Endothelial cell of umbilical vein (primary cell): Measurements from ENCODE around the gene CFP. TPM values are rescaled to one million over a fixed set of nuclear protein-coding genes. Genes with fewer than 3 reads are reported as not detected.

Experiments used
- BruUV-seq: library from RNA; stranded (reverse); fragments of 400-500 nt; replicated peaks from 2 replicates; lab custom pipeline; 2021; lab: Mats Ljungman, UMichigan
- CTCF ChIA-PET: fragments of 300-600, 350-600 bp; sonication (Branson Sonifier 250); formaldehyde crosslinking; loops from one replicate; lab custom pipeline; 2021; ENCODE audit warnings: antibody characterized with exemption, inconsistent platforms; lab: Charles Lee
- POLR2A ChIA-PET: fragments of 300-600, 350-600 bp; sonication (Branson Sonifier 250); formaldehyde crosslinking; loops from one replicate; lab custom pipeline; 2021; ENCODE audit warnings: antibody characterized with exemption, inconsistent platforms; lab: Charles Lee
- DNase-seq: peaks from one replicate; pipeline ENCODE4 v3.0.0-alpha.2; 2011; ENCODE audit warnings: low read depth, low spot score
- FAIRE-seq: peaks from 2 replicates; lab custom pipeline; 2011; peaks lifted over from hg19 to GRCh38; lab: Jason Lieb, UNC
- H2AFZ ChIP-seq: 2 replicates; pipeline ENCODE4 v1.6.0; 2012; ENCODE audit warnings: low read depth, low read length, control low read depth, inconsistent platforms
- H3K27ac ChIP-seq: 2 replicates; pipeline ENCODE4 v1.5.1; 2011; ENCODE audit warnings: low read depth, mild to moderate bottlenecking, control low read depth, low read length, moderate library complexity; ENCODE audit not compliant: insufficient read depth
- H3K27me3 ChIP-seq, 2 experiments: 2 replicates each; pipeline versions ENCODE4 v1.6.0 to v1.6.1; 2011; ENCODE audit warnings: low read length in 2 of 2, mixed read lengths in 1 of 2; ENCODE audit not compliant: control insufficient read depth in 2 of 2, insufficient read depth in 2 of 2
- H3K36me3 ChIP-seq, 2 experiments: 2 replicates in 1 of 2; 3 replicates in 1 of 2; pipeline ENCODE4 v1.5.1; 2011; ENCODE audit warnings: low read length in 2 of 2, mild to moderate bottlenecking in 1 of 2, moderate library complexity in 1 of 2; ENCODE audit not compliant: control insufficient read depth in 2 of 2, insufficient read depth in 2 of 2; ENCODE audit errors: extremely low read depth in 1 of 2
- H3K4me1 ChIP-seq: 3 replicates; pipeline ENCODE4 v1.5.1; 2011; ENCODE audit warnings: mild to moderate bottlenecking, low read length; ENCODE audit not compliant: control insufficient read depth, insufficient read depth; ENCODE audit errors: extremely low read depth
- H3K4me2 ChIP-seq: 2 replicates; pipeline ENCODE4 v1.6.1; 2011; ENCODE audit warnings: low read length, control low read depth, mixed read lengths; ENCODE audit not compliant: insufficient read depth
- H3K4me3 ChIP-seq, 3 experiments: fragments of 200-600 bp in 1 of 3; sonication (generic), shearing (Covaris generic) in 1 of 3; replicated peaks in 1 of 3; 2 replicates each; pipeline ENCODE4 v1.5.1; 2011 to 2016; ENCODE audit warnings: control low read depth in 3 of 3, low read length in 3 of 3, mild to moderate bottlenecking in 2 of 3, inconsistent platforms in 1 of 3, low read depth in 1 of 3, moderate library complexity in 1 of 3; ENCODE audit not compliant: insufficient read depth in 1 of 3
- H3K79me2 ChIP-seq: 2 replicates; pipeline ENCODE4 v1.6.0; 2012; ENCODE audit warnings: low read length, inconsistent platforms; ENCODE audit not compliant: control insufficient read depth, insufficient read depth
- H3K9ac ChIP-seq: replicated peaks from 2 replicates; pipeline ENCODE3; 2011; ENCODE audit warnings: low read length, control low read depth; ENCODE audit not compliant: insufficient read depth; ENCODE audit errors: extremely low read depth
- H3K9me1 ChIP-seq: replicated peaks from 3 replicates; pipeline ENCODE4 v1.6.0; 2011; ENCODE audit warnings: mild to moderate bottlenecking, low read length; ENCODE audit not compliant: control insufficient read depth, insufficient read depth; ENCODE audit errors: extremely low read depth
- H3K9me3 ChIP-seq: replicated peaks from 2 replicates; pipeline ENCODE4 v1.5.1; 2012; ENCODE audit warnings: low read length, inconsistent platforms; ENCODE audit not compliant: control insufficient read depth, insufficient read depth
- H4K20me1 ChIP-seq: replicated peaks from 2 replicates; pipeline ENCODE3; 2011; ENCODE audit warnings: mild to moderate bottlenecking, low read length; ENCODE audit not compliant: control insufficient read depth, insufficient read depth; ENCODE audit errors: extremely low read depth
- EZH2 ChIP-seq: IDR thresholded peaks from 2 replicates; pipeline ENCODE4 v1.6.1; 2012; ENCODE audit warnings: borderline replicate concordance, low read depth, mild to moderate bottlenecking, moderate library complexity, low read length, inconsistent platforms; ENCODE audit not compliant: severe bottlenecking
- FOS ChIP-seq: IDR thresholded peaks from 2 replicates; pipeline ENCODE4 v1.6.1; 2011; ENCODE audit warnings: mild to moderate bottlenecking, low read length, moderate library complexity, borderline replicate concordance; ENCODE audit not compliant: insufficient read depth
- GATA2 ChIP-seq: IDR thresholded peaks from 2 replicates; pipeline ENCODE4 v1.7.0; 2011; ENCODE audit warnings: low read depth, mild to moderate bottlenecking, moderate library complexity, mixed read lengths, low read length; ENCODE audit not compliant: insufficient read length, insufficient read depth
- JUN ChIP-seq: IDR thresholded peaks from 2 replicates; pipeline ENCODE4 v1.6.1; 2011; ENCODE audit warnings: borderline replicate concordance, low read depth; ENCODE audit not compliant: insufficient read length, insufficient read depth
- MYC ChIP-seq: IDR thresholded peaks from one replicate; pipeline ENCODE4 v1.6.1; 2011; ENCODE audit warnings: mild to moderate bottlenecking, low read depth, low read length
- POLR2A ChIP-seq: IDR thresholded peaks from 2 replicates; pipeline ENCODE4 v1.6.1; 2012; ENCODE audit warnings: low read depth, mild to moderate bottlenecking, control low read depth, low read length
- POLR2AphosphoS5 ChIP-seq: IDR thresholded peaks from 2 replicates; pipeline ENCODE4 v1.6.1; 2012; ENCODE audit warnings: low read depth, mild to moderate bottlenecking, control low read depth, low read length, moderate library complexity; ENCODE audit not compliant: insufficient read depth
- dilution Hi-C: fragments of 300-500 bp; cut with MboI; formaldehyde crosslinking; loops from one replicate; pipeline ENCODE4 v1.15.0; 2019; ENCODE audit warnings: low sequenced_read_pairs; ENCODE audit not compliant: extremely low pct_ligation_motif_present
- intact Hi-C: fragments of 100-400 bp; cut with micrococcal nuclease; formaldehyde crosslinking; loops from one replicate; pipeline ENCODE4 v1.10.0; 2022
- polyA plus RNA-seq, 4 experiments: library from polyadenylated mRNA; depleted of rRNA in 3 of 4; stranded (reverse) in 3 of 4; unstranded in 1 of 4; fragments of >200 nt; gene quantifications; 2 replicates each; pipeline versions ENCODE4 v1.2.1 to v1.2.3, GENCODE V29; 2011 to 2012; ENCODE audit warnings: missing spikeins in 1 of 4
- total RNA-seq: library from RNA; stranded (reverse); gene quantifications from 2 replicates; pipeline ENCODE4 v1.2.3, GENCODE V29; 2021
- TF ChIP-seq, protein P1 (sequence below): IDR thresholded peaks from 2 replicates; pipeline ENCODE4 v1.6.1; 2011; ENCODE audit not compliant: insufficient read depth, insufficient read length
- TF ChIP-seq, protein P2 (sequence below), 2 donors: IDR thresholded peaks; 1 replicate in 1 of 2; 2 replicates in 1 of 2; pipeline ENCODE4 v1.5.1; 2011; ENCODE audit warnings: low read length in 2 of 2, mild to moderate bottlenecking in 2 of 2, moderate library complexity in 2 of 2, control low read depth in 1 of 2, inconsistent platforms in 1 of 2, low read depth in 1 of 2; ENCODE audit not compliant: insufficient read depth in 1 of 2; ENCODE audit errors: extremely low read depth in 1 of 2

The CFP gene
- total and polyA plus RNA-seq, 2 donors (not counting 3 experiments of a cell fraction or from before 2014, with no cell fraction given) = 0.69 to 1.00 TPM

DNA sequence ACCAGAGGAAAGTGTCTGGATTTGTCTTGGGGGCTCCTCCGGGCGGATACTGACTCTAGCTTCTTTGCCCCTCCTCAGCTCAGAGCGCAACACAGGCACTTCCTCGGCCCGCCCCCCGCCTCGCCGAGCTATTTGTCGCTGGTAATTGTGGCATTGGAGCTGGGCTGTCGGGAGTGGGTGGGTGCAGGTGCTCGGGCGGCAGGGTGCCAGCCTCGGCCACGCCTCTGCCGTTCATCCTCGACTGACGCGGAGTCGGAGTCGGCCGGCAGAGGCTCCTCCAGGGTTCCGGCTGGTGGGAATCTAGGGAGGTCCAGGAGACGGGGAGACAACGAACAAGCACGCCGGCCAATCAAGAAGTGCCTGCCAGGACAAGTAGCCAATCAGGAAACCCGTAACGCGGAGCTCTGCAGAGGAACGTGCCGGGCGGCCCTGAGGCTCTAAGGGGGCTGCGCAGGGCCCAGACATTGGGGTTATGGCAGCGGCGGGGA, 6.1 kb downstream of the CFP start:
- Histone ChIP-seq H3K27me3 (peaks cover 2 to 7% of the 10 kb centered on the region in 2 experiments), H3K9me1 (no peaks in the 10 kb centered on the region), H3K4me1 (peaks cover 3% of the 10 kb centered on the region), H3K9me3 (no peaks in the 10 kb centered on the region), H3K79me2 (no peaks in the 10 kb centered on the region), H3K4me3 (peak overlapping the region in 1 of 3 experiments; percentile 39), H3K4me2 (peak overlapping the region; percentile 58), H4K20me1 (no peaks in the 10 kb centered on the region), H3K36me3 (no peaks in the 10 kb centered on the region), H2AFZ (peak overlapping the region; percentile 58), H3K27ac (no peak overlapping the region), H3K9ac (no peak overlapping the region)
- CTCF ChIA-PET = no interaction called here
- intact Hi-C loops = loop anchor here (5.0 kb wide), 1 partner anchor 61 kb away; the partner anchor contains the start of gene ARAF
- dilution Hi-C loops = no loop called here
- TF ChIP-seq GATA2 (no peak), POLR2A (no peak), EZH2 (no peak), POLR2AphosphoS5 (no peak)
- POLR2A ChIA-PET = no interaction called here
- FAIRE-seq (peak; percentile 78), DNase-seq (peak; percentile 69)
- BruUV-seq = no TSS peak

DNA sequence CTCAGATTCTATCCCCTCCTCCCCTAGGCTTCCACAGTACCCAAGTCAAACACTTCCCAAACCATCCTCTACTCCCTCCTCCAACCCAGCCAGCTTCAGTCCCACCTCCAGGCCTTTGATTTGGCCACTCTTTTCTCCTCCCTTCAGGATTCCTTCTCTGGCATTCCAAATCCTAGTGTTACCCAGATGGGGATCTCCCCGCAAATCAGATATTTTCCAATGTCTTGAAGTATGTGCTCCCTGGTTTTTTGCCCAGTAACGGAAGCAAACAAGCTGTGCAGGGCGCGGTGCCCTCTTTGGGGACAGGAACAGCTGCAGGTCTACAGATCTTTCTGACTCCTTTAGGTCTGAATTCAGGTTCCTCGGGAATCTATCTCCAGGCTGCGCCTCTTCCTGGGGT, 7.9 kb downstream of the CFP start:
- CTCF ChIA-PET = no interaction called here
- no TSS peak for BruUV-seq
- dilution Hi-C loops = no loop called here

More for the DNA sequence above, 7.9 kb downstream of the CFP start:
- Histone ChIP-seq H2AFZ (no peak overlapping the region), H3K9ac (no peak overlapping the region), H3K79me2 (no peaks in the 10 kb centered on the region), H4K20me1 (no peaks in the 10 kb centered on the region), H3K9me3 (no peaks in the 10 kb centered on the region), H3K36me3 (no peaks in the 10 kb centered on the region), H3K27ac (no peak overlapping the region), H3K27me3 (peaks cover 5 to 8% of the 10 kb centered on the region in 2 experiments), H3K4me2 (no peak overlapping the region), H3K4me1 (peaks cover 3% of the 10 kb centered on the region), H3K9me1 (no peaks in the 10 kb centered on the region), H3K4me3 (no peak overlapping the region)
- TF ChIP-seq, protein P1, sequence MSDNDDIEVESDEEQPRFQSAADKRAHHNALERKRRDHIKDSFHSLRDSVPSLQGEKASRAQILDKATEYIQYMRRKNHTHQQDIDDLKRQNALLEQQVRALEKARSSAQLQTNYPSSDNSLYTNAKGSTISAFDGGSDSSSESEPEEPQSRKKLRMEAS = no peak
- TF ChIP-seq, protein P2, sequence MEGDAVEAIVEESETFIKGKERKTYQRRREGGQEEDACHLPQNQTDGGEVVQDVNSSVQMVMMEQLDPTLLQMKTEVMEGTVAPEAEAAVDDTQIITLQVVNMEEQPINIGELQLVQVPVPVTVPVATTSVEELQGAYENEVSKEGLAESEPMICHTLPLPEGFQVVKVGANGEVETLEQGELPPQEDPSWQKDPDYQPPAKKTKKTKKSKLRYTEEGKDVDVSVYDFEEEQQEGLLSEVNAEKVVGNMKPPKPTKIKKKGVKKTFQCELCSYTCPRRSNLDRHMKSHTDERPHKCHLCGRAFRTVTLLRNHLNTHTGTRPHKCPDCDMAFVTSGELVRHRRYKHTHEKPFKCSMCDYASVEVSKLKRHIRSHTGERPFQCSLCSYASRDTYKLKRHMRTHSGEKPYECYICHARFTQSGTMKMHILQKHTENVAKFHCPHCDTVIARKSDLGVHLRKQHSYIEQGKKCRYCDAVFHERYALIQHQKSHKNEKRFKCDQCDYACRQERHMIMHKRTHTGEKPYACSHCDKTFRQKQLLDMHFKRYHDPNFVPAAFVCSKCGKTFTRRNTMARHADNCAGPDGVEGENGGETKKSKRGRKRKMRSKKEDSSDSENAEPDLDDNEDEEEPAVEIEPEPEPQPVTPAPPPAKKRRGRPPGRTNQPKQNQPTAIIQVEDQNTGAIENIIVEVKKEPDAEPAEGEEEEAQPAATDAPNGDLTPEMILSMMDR (IDR thresholded peaks at IDR 0.05; ENCODE audit: extremely low read depth in 1 of 2, insufficient read depth in 1 of 2, low read depth in 1 of 2, low read length in 2 of 2) = no peak
- TF ChIP-seq FOS = no peak
- no peak for TF ChIP-seq JUN
- no peak for TF ChIP-seq MYC
- DNase-seq = no peak
- intact Hi-C loops = loop anchor here (5.0 kb wide), 1 partner anchor 60 kb away; the partner anchor contains the start of gene ARAF
- POLR2A ChIA-PET = no interaction called here
- FAIRE-seq = no peak
